Stomach (tissue), 9 donors: ENCODE results near the gene C2CD4C. TPM values are rescaled to one million over a fixed set of nuclear protein-coding genes. Genes with fewer than 3 reads are reported as not detected.
A peak's percentile ranks its signal among the peaks of the same experiment; 100 is the strongest.

Experiments used
- DNase-seq, 2 donors: peaks; one replicate each; pipeline versions ENCODE4 v3.0.0 to v3.0.0-alpha.2; 2013 to 2019
- H3K27ac ChIP-seq, 5 donors: fragments of 200-600 bp in 4 of 5; sonication (generic) in 4 of 5; one replicate each; pipeline ENCODE4 v1.5.1; 2013 to 2019; ENCODE audit warnings: mild to moderate bottlenecking in 1 of 5, moderate library complexity in 1 of 5
- H3K27me3 ChIP-seq, 3 donors: fragments of 200-600 bp; sonication (generic); one replicate each; pipeline ENCODE4 v1.5.1; 2017 to 2019; ENCODE audit warnings: mixed run types in 1 of 3
- H3K36me3 ChIP-seq, 4 donors: fragments of 200-600 bp; sonication (generic); 1 replicate in 3 of 4; 2 replicates in 1 of 4; pipeline ENCODE4 v1.5.1; 2016 to 2019
- H3K4me1 ChIP-seq, 4 donors: fragments of 200-600 bp; sonication (generic); one replicate each; pipeline ENCODE4 v1.5.1; 2016 to 2019
- H3K4me3 ChIP-seq, 4 donors: fragments of 200-600 bp; sonication (generic) in 3 of 4; one replicate each; pipeline ENCODE4 v1.5.1; 2016 to 2019; ENCODE audit warnings: mild to moderate bottlenecking in 1 of 4
- H3K9me3 ChIP-seq, 4 donors: fragments of 200-600 bp; sonication (generic); one replicate each; pipeline ENCODE4 v1.5.1; 2016 to 2019
- CTCF ChIP-seq, 7 experiments: fragments of 450-650 bp in 4 of 7; fragments of 200-600 bp in 3 of 7; sonication (generic) in 3 of 7; IDR thresholded peaks; one replicate each; pipeline ENCODE4 v1.5.1; 2016 to 2019; ENCODE audit warnings: antibody characterized with exemption in 7 of 7, control low read depth in 2 of 7, mild to moderate bottlenecking in 1 of 7
- EP300 ChIP-seq: sonication (generic); formaldehyde crosslinking; IDR thresholded peaks from one replicate; pipeline ENCODE4 v1.6.1; 2017; ENCODE audit warnings: antibody characterized with exemption
- POLR2A ChIP-seq, 4 donors: fragments of 450-650 bp; IDR thresholded peaks; one replicate each; pipeline ENCODE4 v1.6.1; 2016; ENCODE audit warnings: antibody characterized with exemption in 4 of 4, control low read depth in 2 of 4, mild to moderate bottlenecking in 1 of 4, moderate library complexity in 1 of 4
- POLR2AphosphoS5 ChIP-seq, 3 donors: sonication (generic); formaldehyde crosslinking; IDR thresholded peaks; one replicate each; pipeline ENCODE4 v1.6.1; 2016; ENCODE audit warnings: antibody characterized with exemption in 3 of 3
- WGBS, 5 donors: extraction: QIAGEN DNeasy Blood & Tissue Kit in 3 of 5; methylation state at CpG; one replicate each; pipeline versions ENCODE4 v1.1.5 to v1.1.7; 2013 to 2018; 5-methylcytosine and 5-hydroxymethylcytosine counted together
- intact Hi-C: fragments of 100-400 bp; cut with DNase I; formaldehyde crosslinking; loops from one replicate; pipeline ENCODE4 v1.15.1; 2023; ENCODE audit warnings: low total_unique reads
- polyA plus RNA-seq, 3 donors: library from polyadenylated mRNA; stranded (reverse); fragments of 200-250 nt; gene quantifications; one replicate each; pipeline ENCODE4 v1.2.3, GENCODE V29; 2013
- total RNA-seq, 5 donors: library from RNA; depleted of rRNA; stranded (reverse); fragments of >200 nt; gene quantifications; one replicate each; pipeline versions ENCODE4 v1.1.0 to v1.2.3, GENCODE V29; 2014 to 2016
- donor health status: healthy with polysubstance abuse.
- donor health status: Bipolar disorder and iron deficiency.
- donor health status: healthy.

The C2CD4C gene
- total and polyA plus RNA-seq, 8 donors = 0.31 to 9.3 (median 0.61) TPM; not detected in 3

- WGBS, 5 donors = 69 to 81% (median 74%) methylated on average over 16 to 38 of the region's 38 CpGs
- Histone ChIP-seq H3K36me3 (no peaks in the 10 kb centered on the region), H3K9me3 (no peaks in the 10 kb centered on the region), H3K4me3 (no peak overlapping the region), H3K4me1 (peaks cover 2 to 11% (median 9%) of the 10 kb centered on the region in 4 donors), H3K27me3 (peaks cover 0 to 83% (median 66%) of the 10 kb centered on the region in 3 donors), H3K27ac (no peak overlapping the region)
- intact Hi-C loops = no loop called here
- TF ChIP-seq CTCF (IDR thresholded peaks at IDR 0.05) = no peak
- TF ChIP-seq POLR2A (IDR thresholded peaks at IDR 0.05) = no peak
- no peak for TF ChIP-seq POLR2AphosphoS5 (IDR thresholded peaks at IDR 0.05)
- TF ChIP-seq EP300 = no peak
- DNase-seq = no peak
Observed at GRCh38 chr19:403221-404027, 5.5 kb downstream of the C2CD4C start.

DNA sequence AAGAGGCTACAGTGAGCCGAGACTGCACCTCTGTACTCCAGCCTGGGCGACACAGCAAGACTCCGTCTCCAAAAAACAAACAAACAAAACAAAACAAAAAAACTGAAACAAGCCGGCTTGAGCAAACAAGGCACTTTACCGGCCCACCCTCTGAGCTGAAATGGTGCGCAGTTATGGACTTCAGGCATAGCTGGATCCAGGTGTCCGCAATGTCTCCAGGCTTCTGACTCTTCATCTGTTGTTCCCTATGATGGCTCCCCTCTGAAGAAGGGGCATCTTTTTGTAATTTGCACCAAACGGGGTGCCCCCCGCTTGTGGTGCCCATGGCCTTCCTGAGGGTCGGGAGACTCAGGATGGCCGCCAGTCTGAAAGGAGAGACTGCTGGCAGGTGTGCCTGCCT lies 6.2 kb downstream of the C2CD4C start:
- WGBS, 5 donors = 83 to 91% (median 87%) methylated on average over 11 of the region's 11 CpGs
- H3K4me1 ChIP-seq = peaks cover 0 to 8% (median 4%) of the 10 kb centered on the region in 4 donors

GRCh38 chr19:401866-402511 lies 7.0 kb downstream of the C2CD4C start:
- DNase-seq = peak in 1 of 2 donors; percentile 59
- Histone ChIP-seq H3K27ac (no peak overlapping the region), H3K4me1 (peaks cover 0 to 8% (median 2%) of the 10 kb centered on the region in 4 donors), H3K36me3 (no peaks in the 10 kb centered on the region), H3K27me3 (peaks cover 0 to 82% (median 52%) of the 10 kb centered on the region in 3 donors), H3K9me3 (no peaks in the 10 kb centered on the region), H3K4me3 (no peak overlapping the region)
- intact Hi-C loops = no loop called here
- no peak for TF ChIP-seq CTCF (IDR thresholded peaks at IDR 0.05)
- TF ChIP-seq EP300 = no peak
- no peak for TF ChIP-seq POLR2A (IDR thresholded peaks at IDR 0.05)
- TF ChIP-seq POLR2AphosphoS5 (IDR thresholded peaks at IDR 0.05) = no peak
- WGBS, 5 donors = 22 to 50% (median 30%) methylated on average over 5 to 38 of the region's 38 CpGs

More for the DNA sequence above, 6.2 kb downstream of the C2CD4C start:
- Histone ChIP-seq H3K9me3 (no peaks in the 10 kb centered on the region), H3K4me3 (no peak overlapping the region), H3K36me3 (no peaks in the 10 kb centered on the region), H3K27me3 (peaks cover 0 to 83% (median 59%) of the 10 kb centered on the region in 3 donors), H3K27ac (no peak overlapping the region)
- TF ChIP-seq CTCF (IDR thresholded peaks at IDR 0.05) (no peak), POLR2AphosphoS5 (IDR thresholded peaks at IDR 0.05) (no peak), EP300 (no peak), POLR2A (IDR thresholded peaks at IDR 0.05) (no peak)
- DNase-seq = no peak
- intact Hi-C loops = no loop called here

DNA sequence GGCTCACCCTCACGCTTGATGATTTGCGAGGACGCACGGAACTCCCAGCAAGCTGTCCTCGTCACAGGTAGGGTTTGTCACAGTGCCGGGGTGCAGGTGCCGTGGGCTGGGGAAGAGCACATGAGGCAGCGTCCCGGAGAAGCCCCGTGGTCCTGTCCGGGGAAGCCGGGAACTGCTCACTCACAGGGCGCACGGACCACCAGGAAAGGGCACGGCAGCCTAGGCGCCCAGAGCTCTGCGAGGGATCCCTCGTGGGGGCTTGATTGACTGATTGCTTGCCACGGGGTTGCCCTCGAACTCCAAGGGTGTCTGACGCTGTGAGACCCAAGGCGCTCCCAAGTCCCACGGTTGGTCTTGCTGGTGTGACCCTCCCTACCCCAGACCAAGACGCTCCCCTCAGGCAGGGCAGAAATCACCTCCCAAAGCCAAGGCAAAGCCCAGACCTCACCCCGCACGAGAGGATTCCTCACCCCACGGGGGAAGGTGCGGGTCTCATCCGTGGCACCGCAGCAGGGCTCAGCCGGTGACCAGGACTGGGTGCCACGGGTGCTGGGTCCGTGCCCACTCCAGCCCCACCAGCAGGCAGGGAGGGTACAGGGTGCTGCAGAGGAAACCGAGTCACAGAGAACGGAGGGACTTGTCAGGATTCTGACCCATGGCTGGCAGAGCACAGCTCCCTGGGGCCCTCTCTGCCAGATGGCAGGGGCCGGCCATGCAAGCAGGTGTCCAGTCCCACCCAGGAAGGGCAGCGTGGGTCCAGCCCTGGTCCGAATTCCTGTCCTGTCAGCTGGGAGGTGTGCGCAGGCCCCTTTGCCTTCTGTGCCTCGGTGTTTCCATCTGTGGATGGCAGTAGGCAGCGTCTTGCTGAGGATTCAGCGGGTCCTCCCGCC lies 7.7 kb downstream of the C2CD4C start:
- Histone ChIP-seq H3K36me3 (no peaks in the 10 kb centered on the region), H3K27me3 (peaks cover 0 to 74% (median 44%) of the 10 kb centered on the region in 3 donors), H3K4me3 (no peak overlapping the region), H3K9me3 (no peaks in the 10 kb centered on the region), H3K27ac (no peak overlapping the region), H3K4me1 (peaks cover 0 to 8% (median 2%) of the 10 kb centered on the region in 4 donors)
- no peak for TF ChIP-seq EP300
- intact Hi-C loops = no loop called here
- no peak for DNase-seq
- WGBS, 5 donors = 78 to 86% (median 84%) methylated on average over 26 to 43 of the region's 43 CpGs
